SK-N-SH (cell line): Measurements from ENCODE around the gene PARVA.

Experiments
- CTCF ChIP-seq: fragments of 200-600 bp; sonication (generic); IDR thresholded peaks from 2 replicates; pipeline ENCODE4 v1.6.1; 2017; ENCODE audit warnings: antibody characterized with exemption, mild to moderate bottlenecking, moderate library complexity
- EZH2phosphoT487 ChIP-seq: fragments of 200-600 bp; sonication (generic); IDR thresholded peaks from 2 replicates; pipeline ENCODE4 v1.6.1; 2017; ENCODE audit warnings: low read depth, mixed run types, mild to moderate bottlenecking, antibody characterized with exemption, moderate library complexity, borderline replicate concordance
- GATA2 ChIP-seq: sonication (generic); formaldehyde crosslinking; IDR thresholded peaks from 2 replicates; pipeline ENCODE4 v1.5.0; 2020; ENCODE audit warnings: mild to moderate bottlenecking, missing genetic modification reagents
- MXI1 ChIP-seq: IDR thresholded peaks from 2 replicates; pipeline ENCODE4 v1.6.1; 2012; ENCODE audit warnings: mild to moderate bottlenecking, low read depth, low read length, improper control_type of control experiment
- POLR2AphosphoS5 ChIP-seq: IDR thresholded peaks from 2 replicates; pipeline ENCODE4 v1.6.1; 2012; ENCODE audit warnings: low read depth, low read length
- SIN3A ChIP-seq: IDR thresholded peaks from 2 replicates; pipeline ENCODE4 v1.6.1; 2012; ENCODE audit warnings: low read depth, mild to moderate bottlenecking, low read length, moderate library complexity, borderline replicate concordance
- TAF1 ChIP-seq: IDR thresholded peaks from 2 replicates; pipeline ENCODE4 v1.6.1; 2012; ENCODE audit warnings: low read depth, mild to moderate bottlenecking, low read length, moderate library complexity, borderline replicate concordance
- YY1 ChIP-seq: IDR thresholded peaks from 2 replicates; pipeline ENCODE4 v1.4.0; 2012; ENCODE audit warnings: low read depth, mild to moderate bottlenecking

GRCh38 chr11:12445001-12445400, 67.6 kb downstream of the PARVA start:
- TF ChIP-seq POLR2AphosphoS5 (no peak), CTCF (no peak), MXI1 (no peak), GATA2 (CRISPR knock-in tag) (no peak), SIN3A (no peak), EZH2phosphoT487 (no peak), TAF1 (no peak), YY1 (no peak)
